H7 (cell line): Measurements from ENCODE around the gene ZNF275. TPM values are rescaled to one million over a fixed set of nuclear protein-coding genes. Genes with fewer than 3 reads are reported as not detected.

Source experiments
- DNase-seq: peaks from one replicate; pipeline ENCODE4 v3.0.0; 2012
- H3K27me3 ChIP-seq: 2 replicates; pipeline ENCODE4 v1.6.0; 2011; ENCODE audit warnings: mild to moderate bottlenecking, low read length; ENCODE audit not compliant: control insufficient read depth, insufficient read depth
- H3K36me3 ChIP-seq: replicated peaks from 2 replicates; pipeline ENCODE4 v1.5.1; 2011; ENCODE audit warnings: low read length; ENCODE audit not compliant: control insufficient read depth, insufficient read depth
- H3K4me3 ChIP-seq: 2 replicates; pipeline ENCODE4 v1.5.1; 2011; ENCODE audit warnings: low read depth, mild to moderate bottlenecking, control low read depth, low read length, moderate library complexity; ENCODE audit not compliant: insufficient read depth
- total RNA-seq: library from RNA; depleted of rRNA; stranded (reverse); fragments of >200 nt; shearing (Covaris generic); gene quantifications from 2 replicates; pipeline ENCODE4 v1.2.3, GENCODE V29; 2014; rRNA removed

The ZNF275 gene
- total RNA-seq, 1 experiment from 2014 or later: 5.1 TPM

DNA sequence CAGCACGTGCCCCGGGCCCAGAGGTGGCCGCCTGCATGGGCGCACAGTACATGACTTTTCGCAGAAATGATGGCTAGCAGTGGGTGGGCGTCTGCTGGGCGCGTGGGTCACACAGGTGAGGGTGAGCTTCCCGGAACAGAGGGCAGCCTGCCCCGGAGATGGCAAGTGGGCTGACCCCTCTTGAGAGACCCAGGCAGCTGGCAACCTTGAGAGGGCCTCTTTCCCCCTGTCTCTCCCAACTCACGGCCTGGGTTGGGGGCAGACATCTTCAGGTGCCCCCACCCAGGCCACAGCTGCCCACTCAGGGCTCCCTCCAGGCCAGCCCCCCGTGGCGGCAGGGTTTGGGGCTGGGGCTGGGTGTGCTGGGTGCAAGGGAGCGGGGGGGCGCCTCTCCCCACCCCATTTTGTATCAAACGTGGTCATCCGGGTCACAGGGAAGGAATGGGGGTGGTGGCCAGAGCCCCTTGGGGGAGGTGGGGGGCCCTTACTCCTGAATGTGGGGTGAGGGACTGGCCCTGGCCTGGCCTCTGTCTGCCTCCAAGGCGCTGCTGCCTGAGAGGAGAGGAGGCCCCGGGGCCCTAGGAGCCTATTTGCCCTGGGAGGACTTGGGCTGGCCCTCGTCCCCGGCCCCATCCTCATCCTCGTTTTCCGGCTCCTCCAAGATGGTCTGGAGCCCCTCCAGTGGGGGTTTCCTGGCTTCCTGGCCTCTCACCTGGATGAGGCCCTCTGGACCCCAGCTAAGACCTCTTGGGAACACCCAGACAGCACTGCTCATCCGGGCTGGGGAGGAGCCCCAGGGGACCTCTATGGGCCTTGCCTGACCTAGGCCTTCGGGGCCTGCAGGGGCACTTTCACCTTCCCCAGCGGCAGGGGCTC is 62.6 kb downstream of the ZNF275 start:
- Histone ChIP-seq H3K4me3 (no peak overlapping the region), H3K27me3 (no peaks in the 10 kb centered on the region), H3K36me3 (no peaks in the 10 kb centered on the region)
- DNase-seq: no peak

DNA sequence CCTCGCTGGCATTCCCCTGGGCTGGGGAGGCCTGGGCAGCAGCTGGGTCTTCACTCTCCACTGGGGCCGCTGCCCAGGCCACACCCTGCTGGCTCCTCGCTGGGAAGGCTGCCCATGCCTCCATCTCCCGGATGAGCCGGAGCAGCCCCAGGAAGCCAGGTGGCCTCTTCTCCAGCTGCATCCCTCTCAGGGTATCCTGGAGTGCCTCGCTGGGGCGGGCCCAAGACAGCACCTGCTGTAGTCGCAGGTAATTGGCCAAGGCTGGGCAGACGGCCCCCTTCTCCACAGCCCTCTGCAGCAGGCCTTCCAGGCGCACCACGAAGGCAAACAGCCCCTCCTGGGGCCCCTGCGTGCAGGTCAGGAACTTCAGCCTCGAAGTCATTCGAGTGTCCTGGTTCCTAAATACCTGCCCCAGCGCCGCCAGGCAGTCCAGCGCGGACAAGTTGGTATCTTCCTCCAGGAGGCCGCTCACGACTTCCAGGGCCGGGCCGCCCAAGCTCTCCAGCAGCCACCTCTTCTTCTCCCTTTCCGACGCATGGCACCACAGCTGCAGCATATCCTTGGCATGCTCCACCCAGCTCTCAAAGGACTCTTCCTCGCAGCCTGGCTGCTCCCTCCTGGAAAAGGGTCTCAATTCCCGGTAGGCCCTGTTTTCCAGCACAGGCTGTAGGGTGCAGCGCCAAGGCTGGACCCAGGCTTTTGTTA is 63.5 kb downstream of the ZNF275 start:
- Histone ChIP-seq H3K36me3 (no peaks in the 10 kb centered on the region), H3K27me3 (no peaks in the 10 kb centered on the region), H3K4me3 (no peak overlapping the region)
- no peak for DNase-seq

DNA sequence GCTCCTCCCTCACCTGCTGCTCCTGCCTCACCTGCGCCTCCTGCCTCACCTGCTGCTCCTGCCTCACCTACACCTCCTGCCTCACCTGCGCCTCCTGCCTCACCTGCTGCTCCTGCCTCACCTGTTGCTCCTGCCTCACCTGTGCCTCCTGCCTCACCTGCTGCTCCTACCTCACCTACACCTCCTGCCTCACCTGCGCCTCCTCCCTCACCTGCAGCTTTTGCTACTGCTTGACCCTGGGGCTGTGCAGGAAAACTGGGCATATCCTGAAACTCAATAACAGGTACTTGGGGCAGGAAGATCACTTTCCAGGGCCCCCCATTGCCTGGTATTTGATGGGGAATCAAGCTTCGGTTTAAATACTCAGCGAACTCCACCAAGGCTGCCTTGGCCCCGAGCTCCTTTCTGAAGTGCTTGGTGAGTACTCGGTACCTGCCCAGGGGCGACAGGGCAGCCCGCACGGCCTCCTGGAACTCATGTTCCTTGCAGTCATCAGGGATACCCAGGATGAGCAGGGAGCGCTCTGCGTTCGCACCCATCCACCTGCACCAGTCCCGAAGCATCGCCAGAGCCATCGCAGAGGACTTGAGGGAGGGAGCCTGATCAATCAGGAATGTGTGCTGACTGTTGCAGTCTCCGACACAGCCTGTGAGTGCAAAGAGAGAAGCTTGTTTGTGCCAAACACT is 64.5 kb downstream of the ZNF275 start:
- Histone ChIP-seq H3K36me3 (no peaks in the 10 kb centered on the region), H3K4me3 (no peak overlapping the region), H3K27me3 (no peaks in the 10 kb centered on the region)
- no peak for DNase-seq

DNA sequence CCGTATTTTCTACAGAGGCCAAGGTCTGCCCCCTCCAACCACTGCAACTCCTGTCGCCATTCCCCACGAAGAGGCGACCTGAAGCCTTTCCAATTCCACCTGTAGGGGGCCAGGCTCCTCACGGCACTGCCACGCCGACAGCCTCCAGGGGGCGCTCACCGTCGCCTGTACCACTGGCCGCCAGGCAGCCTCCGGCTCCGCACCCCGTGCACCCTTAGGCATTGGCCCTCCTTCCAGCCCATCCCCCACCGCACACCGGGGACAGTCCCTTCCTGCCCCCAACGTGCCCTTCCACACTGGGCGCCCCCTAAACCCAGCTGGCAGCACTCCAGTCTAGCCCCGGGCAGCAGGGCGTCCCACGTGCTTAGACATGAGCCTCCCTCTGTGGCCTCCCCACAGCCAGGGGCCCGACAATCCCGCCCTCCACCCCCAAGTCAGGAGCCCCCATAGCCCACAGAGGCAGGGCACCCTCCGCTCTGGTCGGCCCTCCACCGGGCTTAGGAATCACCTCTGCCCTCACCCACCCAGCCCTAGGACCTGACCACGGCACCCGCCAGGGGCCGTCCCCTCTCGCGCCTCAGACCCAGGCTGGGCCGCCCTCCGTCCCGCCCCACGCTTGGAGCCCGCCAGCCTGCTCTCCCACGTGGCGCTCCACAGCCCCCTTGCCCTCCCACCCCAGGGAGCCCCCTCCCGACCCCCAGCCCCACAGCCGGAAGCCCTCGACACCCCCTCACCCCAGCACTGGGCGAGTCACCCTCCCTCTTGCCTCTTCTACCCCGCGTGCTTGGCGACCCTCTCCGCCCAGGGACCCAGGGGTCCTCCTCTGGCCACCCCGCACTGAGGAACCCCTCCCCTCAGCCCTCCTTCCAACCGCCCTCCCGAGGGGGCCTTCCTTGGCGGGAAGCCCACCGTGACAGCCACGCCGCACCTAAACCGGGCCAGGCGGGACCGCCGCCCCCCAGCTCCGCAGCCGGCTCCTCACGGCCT is 66.5 kb downstream of the ZNF275 start:
- H3K36me3 ChIP-seq: no peaks in the 10 kb centered on the region
- DNase-seq: peak; percentile 94
- H3K27me3 ChIP-seq: no peaks in the 10 kb centered on the region
- no peak overlapping the region for H3K4me3 ChIP-seq

DNA sequence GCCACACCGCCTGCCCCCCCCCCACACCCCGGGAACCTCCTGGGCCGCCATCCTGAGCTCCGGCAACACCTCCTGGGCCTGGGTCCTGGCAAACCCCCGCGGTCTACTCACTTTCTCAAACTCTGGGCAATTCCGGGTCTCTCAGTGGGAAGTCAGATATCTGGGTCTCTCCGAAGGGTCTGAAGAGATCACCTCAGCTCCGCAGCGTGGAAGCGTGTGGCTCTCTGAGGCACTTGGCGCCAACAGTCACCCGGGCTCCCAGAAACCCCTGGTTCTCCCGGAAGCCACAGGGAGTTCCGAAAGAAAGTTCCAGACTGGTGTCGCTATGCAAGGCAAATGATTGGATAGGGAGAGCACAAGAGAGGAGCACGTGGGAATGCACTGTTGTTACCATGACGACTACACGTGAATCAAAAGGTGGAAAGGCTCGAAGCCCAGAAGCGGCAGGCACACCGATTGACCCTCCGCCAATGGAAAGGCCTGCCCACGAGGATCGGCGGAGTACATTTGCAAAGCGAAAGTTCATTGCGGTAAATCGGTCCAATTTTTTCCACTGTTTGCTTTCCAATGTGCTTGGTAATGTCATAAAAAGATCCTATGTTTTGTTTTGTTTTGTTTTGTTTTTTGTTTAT is 67.3 kb downstream of the ZNF275 start, which contains the start of gene PNMA6E:
Gene PNMA6E (minus strand): TSS at position 218 of the 632 bp plus-strand sequence. CDS start 2,501 bp downstream, outside the sequence.
- Histone ChIP-seq H3K27me3 (no peaks in the 10 kb centered on the region), H3K4me3 (no peak within 1 kb of the TSS), H3K36me3 (no peaks in the 10 kb centered on the region)
- no peak for DNase-seq

Other genes starting within 250 kb of the ZNF275 start
- not detected in 2 replicates for gene MAGEA1, start 154.9 kb upstream of the ZNF275 start, total RNA-seq
- gene PNMA6F, start 12.4 kb upstream of the ZNF275 start, total RNA-seq: not detected in 2 replicates
- not detected in 2 replicates for gene PNMA6E, start 67.2 kb downstream of the ZNF275 start, total RNA-seq
- gene ZFP92, start 77.3 kb downstream of the ZNF275 start, total RNA-seq: not detected in 2 replicates
- 0.11 and 1.8 TPM in 2 replicates for gene TREX2, start 111.9 kb downstream of the ZNF275 start, total RNA-seq
- 41.5 and 47.2 TPM in 2 replicates for gene HAUS7, start 136.4 kb downstream of the ZNF275 start, total RNA-seq
- gene BGN, start 160.8 kb downstream of the ZNF275 start, total RNA-seq: 0.83 and 1.1 TPM in 2 replicates
- not detected in 2 replicates for gene ATP2B3, start 183.5 kb downstream of the ZNF275 start, total RNA-seq